Pericardium fibroblast (primary cell): ENCODE data around the gene TRUB1. TPM values are rescaled to one million over a fixed set of nuclear protein-coding genes. Genes with fewer than 3 reads are reported as not detected.

Experiments
- total RNA-seq: library from RNA; depleted of rRNA; stranded (reverse); fragments of >200 nt; gene quantifications from 2 replicates; pipeline ENCODE4 v1.2.3, GENCODE V29; 2015

The TRUB1 gene
- 14.5 and 17.8 TPM in 2 replicates for total RNA-seq

GRCh38 chr10:114937962-114938855, at the start of gene TRUB1:
Gene TRUB1, plus strand, starts transcription at chr10:114938195. Its CDS starts 59 bp downstream, at chr10:114938254.

Other genes starting within 250 kb of the TRUB1 start
- 16.5 and 25.3 TPM in 2 replicates for gene FHIP2A, start 116.4 kb upstream of the TRUB1 start, total RNA-seq
- 0.26 and 0.70 TPM in 2 replicates for gene ATRNL1, start 155.2 kb downstream of the TRUB1 start, total RNA-seq